Activated CD8-positive, alpha-beta memory T cell treated with anti-CD3 and anti-CD28 coated beads for 36 hours (primary cell): ENCODE results near the gene IGSF6. TPM values are rescaled to one million over a fixed set of nuclear protein-coding genes. Genes with fewer than 3 reads are reported as not detected.
"Not testable (repeated sequence)": the region's sequence is repeated elsewhere in the genome, so short reads cannot be mapped to it uniquely, and the experiment has no call there.

Experiments
- CTCF ChIA-PET: fragments of 350-600 bp; sonication (Branson Sonifier 250); formaldehyde crosslinking; loops from one replicate; lab custom pipeline; 2021; ENCODE audit warnings: antibody characterized with exemption; lab: Charles Lee
- POLR2A ChIA-PET: fragments of 350-600 bp; sonication (Branson Sonifier 250); formaldehyde crosslinking; loops from one replicate; lab custom pipeline; 2021; ENCODE audit warnings: antibody characterized with exemption; lab: Charles Lee
- total RNA-seq, 2 experiments: library from RNA; stranded (reverse); gene quantifications; one replicate each; pipeline ENCODE4 v1.2.3, GENCODE V29; 2021

The IGSF6 gene
- total RNA-seq, 2 experiments from 2014 or later: 0.08 TPM

- POLR2A ChIA-PET: interaction anchor here (0.6 kb wide), 1 partner anchor 20 kb away, joined by 3 read pairs; no protein-coding TSS in a partner anchor
- CTCF ChIA-PET: interaction anchor here (0.6 to 1.6 kb wide), 16 partner anchors 8 to 145 kb away, joined by 3 to 10 read pairs (median 4); no protein-coding TSS in a partner anchor
Measured at GRCh38 chr16:21656795-21657768, 4.7 kb upstream of the IGSF6 start.

- CTCF ChIA-PET: no interaction called here
- POLR2A ChIA-PET: no interaction called here
Measured at GRCh38 chr16:21654881-21655280, 2.5 kb upstream of the IGSF6 start.

GRCh38 chr16:21654466-21654865, 2.1 kb upstream of the IGSF6 start:
- ChIA-PET CTCF (no interaction called here), POLR2A (no interaction called here)

GRCh38 chr16:21653571-21653970, 1.2 kb upstream of the IGSF6 start:
- POLR2A ChIA-PET: no interaction called here

GRCh38 chr16:21651515-21651914, 893 bp downstream of the IGSF6 start:
- CTCF ChIA-PET: interaction anchor here (0.9 kb wide), 1 partner anchor 11 kb away, joined by 3 read pairs; no protein-coding TSS in a partner anchor
- POLR2A ChIA-PET: no interaction called here

More at GRCh38 chr16:21653571-21653970, 1.2 kb upstream of the IGSF6 start:
- CTCF ChIA-PET: no interaction called here

- ChIA-PET POLR2A (no interaction called here), CTCF (no interaction called here)
Measured at GRCh38 chr16:21650521-21650920, 1.9 kb downstream of the IGSF6 start.

DNA sequence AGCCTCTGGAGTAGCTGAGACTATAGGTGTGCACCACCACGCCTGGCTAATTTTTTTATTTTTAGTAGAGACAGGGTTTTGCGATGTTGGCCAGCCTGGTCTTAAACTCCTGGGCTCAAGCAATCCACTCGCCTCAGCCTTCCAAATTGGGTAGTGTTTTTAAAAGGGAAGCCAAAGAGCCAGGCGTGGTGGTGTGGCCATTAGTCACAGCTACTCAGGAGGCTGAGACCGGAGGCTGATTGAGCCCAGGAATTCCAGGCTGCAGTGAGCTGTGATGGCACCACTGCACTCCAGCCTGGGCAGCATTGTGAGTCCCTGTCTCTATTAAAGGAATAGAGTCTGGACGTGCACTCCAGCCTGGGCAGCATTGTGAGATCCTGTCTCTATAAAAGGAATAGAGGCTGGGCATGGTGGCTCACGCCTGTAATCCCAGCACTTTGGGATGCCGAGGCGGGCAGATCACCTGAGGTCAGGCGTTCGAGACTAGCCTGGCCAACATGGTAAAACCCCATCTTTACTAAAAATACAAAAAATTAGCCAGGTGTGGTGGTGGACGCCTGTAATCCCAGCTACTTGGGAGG, 2.5 kb downstream of the IGSF6 start:
- CTCF ChIA-PET: interaction anchor here (2.1 kb wide), 1 partner anchor 7 kb away, joined by 10 read pairs; no protein-coding TSS in a partner anchor
- POLR2A ChIA-PET: not testable (repeated sequence)

DNA sequence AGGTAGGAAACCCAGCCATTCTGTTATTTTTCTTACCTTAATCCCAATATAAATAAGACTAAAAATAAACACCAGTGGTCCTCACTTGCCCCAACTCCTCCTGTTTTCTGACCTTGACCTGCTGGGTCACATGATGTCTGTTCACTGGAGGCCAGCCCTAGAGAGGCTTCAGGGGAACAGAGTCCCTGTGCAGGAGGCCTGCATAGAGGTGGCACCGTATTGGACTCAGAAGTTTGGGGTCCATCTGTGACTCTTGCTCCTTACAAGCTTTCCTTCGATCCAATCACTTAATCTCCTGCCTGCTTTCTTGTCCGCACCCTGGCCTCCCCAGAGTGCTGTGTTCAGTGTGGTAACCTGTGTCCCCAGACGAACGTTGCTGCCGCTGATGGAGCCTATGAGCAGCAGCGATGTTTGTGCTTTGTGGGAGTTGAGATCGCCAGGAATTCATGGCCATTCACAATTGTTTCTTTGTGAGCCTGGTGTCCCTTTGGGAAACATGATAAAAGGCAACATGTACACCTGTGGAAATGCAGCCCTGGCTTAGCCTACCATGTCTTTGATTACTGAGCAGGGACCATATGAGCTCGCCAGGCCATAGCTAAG, 4.7 kb downstream of the IGSF6 start:
- CTCF ChIA-PET: interaction anchor here (1.0 to 2.1 kb wide), 3 partner anchors 9 to 10 kb away, joined by 3 to 10 read pairs (median 4); no protein-coding TSS in a partner anchor
- POLR2A ChIA-PET: no interaction called here

GRCh38 chr16:21646721-21647561, 5.5 kb downstream of the IGSF6 start:
- ChIA-PET CTCF (interaction anchor here (1.0 to 1.9 kb wide), 2 partner anchors 8 to 61 kb away, joined by 4 to 5 read pairs; no protein-coding TSS in a partner anchor), POLR2A (no interaction called here)

DNA sequence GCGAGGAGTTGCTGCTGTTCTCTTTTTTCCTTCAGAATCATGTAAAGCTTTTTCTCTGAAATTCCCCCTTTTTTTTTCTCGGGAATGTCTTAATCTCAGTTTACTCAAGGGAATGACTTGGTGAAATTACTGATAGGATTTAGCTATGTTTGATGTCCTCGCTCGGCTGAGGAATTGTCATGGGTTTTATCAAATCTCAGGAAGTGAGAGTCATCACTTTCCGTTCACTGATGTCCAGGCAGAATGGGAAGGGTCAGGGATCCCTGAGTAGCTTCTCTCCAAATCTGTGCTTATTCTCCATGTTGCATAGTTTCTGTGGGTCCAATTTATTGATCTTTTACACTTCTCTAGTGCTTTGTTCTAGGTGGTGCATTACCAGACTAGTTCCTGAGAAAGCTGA, 6.3 kb downstream of the IGSF6 start:
- ChIA-PET POLR2A (no interaction called here), CTCF (interaction anchor here (0.8 to 1.9 kb wide), 3 partner anchors 11 to 62 kb away, joined by 3 to 6 read pairs (median 5); no protein-coding TSS in a partner anchor)

GRCh38 chr16:21645261-21645721, 7.1 kb downstream of the IGSF6 start:
- CTCF ChIA-PET: interaction anchor here (0.8 to 1.9 kb wide), 3 partner anchors 12 to 63 kb away, joined by 3 to 6 read pairs (median 5); no protein-coding TSS in a partner anchor
- POLR2A ChIA-PET: no interaction called here

- CTCF ChIA-PET: interaction anchor here (1.2 to 1.6 kb wide), 2 partner anchors 13 to 64 kb away, joined by 3 to 6 read pairs; no protein-coding TSS in a partner anchor
- POLR2A ChIA-PET: no interaction called here
Measured at GRCh38 chr16:21644674-21645073, 7.7 kb downstream of the IGSF6 start.

GRCh38 chr16:21643785-21644184, 8.6 kb downstream of the IGSF6 start:
- POLR2A ChIA-PET: no interaction called here
- CTCF ChIA-PET: interaction anchor here (1.2 kb wide), 1 partner anchor 65 kb away, joined by 3 read pairs; no protein-coding TSS in a partner anchor

- ChIA-PET POLR2A (no interaction called here), CTCF (interaction anchor here (1.7 kb wide), 1 partner anchor 66 kb away, joined by 4 read pairs; no protein-coding TSS in a partner anchor)
Measured at GRCh38 chr16:21642861-21643260, 9.5 kb downstream of the IGSF6 start.

- ChIA-PET CTCF (interaction anchor here (1.4 to 1.7 kb wide), 2 partner anchors 15 to 67 kb away, joined by 4 read pairs; no protein-coding TSS in a partner anchor), POLR2A (no interaction called here)
Measured at GRCh38 chr16:21641916-21642315, 10.5 kb downstream of the IGSF6 start.

- POLR2A ChIA-PET: no interaction called here
- CTCF ChIA-PET: interaction anchor here (0.9 kb wide), 1 partner anchor 12 kb away, joined by 3 read pairs; no protein-coding TSS in a partner anchor
Measured at GRCh38 chr16:21639493-21639892, 12.9 kb downstream of the IGSF6 start.

DNA sequence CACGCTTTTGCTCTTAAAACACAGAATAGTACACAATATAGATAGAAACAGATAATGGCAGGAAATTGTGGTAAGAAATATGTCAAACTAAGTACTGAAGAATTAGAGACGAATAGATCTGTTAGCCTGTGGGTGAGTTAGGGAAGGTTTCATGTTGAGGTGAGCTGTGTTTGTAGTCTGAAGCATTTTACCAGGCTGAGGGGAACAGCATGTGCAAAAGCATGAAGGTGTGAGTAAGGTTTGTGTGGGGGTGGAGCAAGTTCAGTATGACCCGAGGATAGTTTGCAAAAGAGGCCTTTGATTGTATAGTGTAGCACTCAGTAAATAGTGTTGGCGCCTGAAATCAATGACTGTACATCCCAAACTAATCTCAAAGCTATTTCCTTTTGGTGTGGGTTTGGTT, 13.8 kb downstream of the IGSF6 start:
- ChIA-PET CTCF (interaction anchor here (0.6 to 1.3 kb wide), 4 partner anchors 8 to 49 kb away, joined by 3 to 4 read pairs (median 3); no protein-coding TSS in a partner anchor), POLR2A (no interaction called here)
